RWPE2 (cell line): ENCODE results near the gene IL4R.
A peak's percentile ranks its signal among the peaks of the same experiment; 100 is the strongest.

Experiments
- ATAC-seq: fragments of 200-7000 bp; cut with Tn5 transposase; 3 replicates; pipeline ENCODE4 v1.9.1; 2021; ENCODE audit warnings: low read depth
- DNase-seq: peaks from one replicate; pipeline ENCODE4 v3.0.0-alpha.2; 2020; ENCODE audit warnings: low spot score
- H3K27ac ChIP-seq: fragments of 450-650 bp; 2 replicates; pipeline ENCODE4 v1.5.1; 2017; ENCODE audit warnings: mild to moderate bottlenecking; ENCODE audit not compliant: poor library complexity, severe bottlenecking
- H3K27me3 ChIP-seq: fragments of 250-450 bp; sonication (Bioruptor Pico); 2 replicates; pipeline ENCODE4 v1.5.1; 2021; ENCODE audit warnings: mild to moderate bottlenecking, moderate library complexity; ENCODE audit not compliant: insufficient read depth, poor library complexity, severe bottlenecking
- H3K36me3 ChIP-seq: fragments of 250-450 bp; sonication (Bioruptor Pico); 2 replicates; pipeline ENCODE4 v1.5.1; 2020; ENCODE audit warnings: low read depth, mild to moderate bottlenecking, moderate library complexity
- H3K4me1 ChIP-seq: fragments of 250-450 bp; sonication (Bioruptor Pico); 2 replicates; pipeline ENCODE4 v1.5.1; 2021; ENCODE audit warnings: mild to moderate bottlenecking, moderate library complexity; ENCODE audit not compliant: insufficient read depth, poor library complexity, severe bottlenecking
- H3K4me3 ChIP-seq: fragments of 250-450 bp; sonication (Bioruptor Pico); 2 replicates; pipeline ENCODE4 v1.5.1; 2021; ENCODE audit warnings: mild to moderate bottlenecking, moderate library complexity; ENCODE audit not compliant: severe bottlenecking
- H3K9me3 ChIP-seq: fragments of 250-450 bp; sonication (Bioruptor Pico); 2 replicates; pipeline ENCODE4 v1.5.1; 2021; ENCODE audit warnings: mild to moderate bottlenecking, moderate library complexity; ENCODE audit not compliant: severe bottlenecking
- TF ChIP-seq, protein P1 (sequence below): fragments of 450-650 bp; IDR thresholded peaks from one replicate; pipeline ENCODE4 v1.5.1; 2017; ENCODE audit warnings: mild to moderate bottlenecking, moderate library complexity; ENCODE audit not compliant: poor library complexity, severe bottlenecking

IL4R gene

DNA sequence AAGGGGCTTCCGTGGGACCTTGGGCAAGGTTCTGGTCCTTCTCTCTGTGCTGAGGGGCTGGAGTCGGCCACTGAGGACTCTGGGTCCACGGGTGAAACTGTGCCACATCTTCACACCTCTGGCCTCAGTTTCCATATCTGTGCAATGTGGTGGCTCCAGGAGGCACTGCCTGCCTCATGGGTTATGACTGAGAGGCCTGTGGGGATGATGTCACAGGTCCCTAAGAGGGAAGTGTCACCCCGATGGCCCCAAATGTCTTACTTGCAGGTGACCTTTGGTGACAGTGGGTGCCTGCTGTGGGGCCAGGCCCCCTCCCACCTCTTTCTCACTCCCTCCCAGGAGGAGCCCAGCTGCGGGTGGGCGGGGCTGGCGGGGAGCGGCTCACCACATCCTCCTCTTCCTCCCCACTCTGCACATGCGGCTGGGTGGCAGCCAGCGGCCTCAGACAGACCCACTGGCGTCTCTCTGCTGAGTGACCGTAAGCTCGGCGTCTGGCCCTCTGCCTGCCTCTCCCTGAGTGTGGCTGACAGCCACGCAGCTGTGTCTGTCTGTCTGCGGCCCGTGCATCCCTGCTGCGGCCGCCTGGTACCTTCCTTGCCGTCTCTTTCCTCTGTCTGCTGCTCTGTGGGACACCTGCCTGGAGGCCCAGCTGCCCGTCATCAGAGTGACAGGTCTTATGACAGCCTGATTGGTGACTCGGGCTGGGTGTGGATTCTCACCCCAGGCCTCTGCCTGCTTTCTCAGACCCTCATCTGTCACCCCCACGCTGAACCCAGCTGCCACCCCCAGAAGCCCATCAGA, 88.2 kb downstream of the IL4R start, which contains the start of gene IL21R:
Gene IL21R, plus strand, starts transcription at position 407 of the 801 bp plus-strand sequence. CDS start 27,898 bp downstream, outside the sequence.
- peak; percentile 62 for ATAC-seq
- no peaks in the 10 kb centered on the region for H3K4me1 ChIP-seq
- no peaks in the 10 kb centered on the region for H3K36me3 ChIP-seq
- H3K27me3 ChIP-seq = peaks cover 7% of the 10 kb centered on the region
- no peak within 1 kb of the TSS for H3K4me3 ChIP-seq
- no peak for DNase-seq
- H3K9me3 ChIP-seq = no peaks in the 10 kb centered on the region
- no peak within 1 kb of the TSS for H3K27ac ChIP-seq
- TF ChIP-seq, protein P1, sequence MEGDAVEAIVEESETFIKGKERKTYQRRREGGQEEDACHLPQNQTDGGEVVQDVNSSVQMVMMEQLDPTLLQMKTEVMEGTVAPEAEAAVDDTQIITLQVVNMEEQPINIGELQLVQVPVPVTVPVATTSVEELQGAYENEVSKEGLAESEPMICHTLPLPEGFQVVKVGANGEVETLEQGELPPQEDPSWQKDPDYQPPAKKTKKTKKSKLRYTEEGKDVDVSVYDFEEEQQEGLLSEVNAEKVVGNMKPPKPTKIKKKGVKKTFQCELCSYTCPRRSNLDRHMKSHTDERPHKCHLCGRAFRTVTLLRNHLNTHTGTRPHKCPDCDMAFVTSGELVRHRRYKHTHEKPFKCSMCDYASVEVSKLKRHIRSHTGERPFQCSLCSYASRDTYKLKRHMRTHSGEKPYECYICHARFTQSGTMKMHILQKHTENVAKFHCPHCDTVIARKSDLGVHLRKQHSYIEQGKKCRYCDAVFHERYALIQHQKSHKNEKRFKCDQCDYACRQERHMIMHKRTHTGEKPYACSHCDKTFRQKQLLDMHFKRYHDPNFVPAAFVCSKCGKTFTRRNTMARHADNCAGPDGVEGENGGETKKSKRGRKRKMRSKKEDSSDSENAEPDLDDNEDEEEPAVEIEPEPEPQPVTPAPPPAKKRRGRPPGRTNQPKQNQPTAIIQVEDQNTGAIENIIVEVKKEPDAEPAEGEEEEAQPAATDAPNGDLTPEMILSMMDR = no peak

DNA sequence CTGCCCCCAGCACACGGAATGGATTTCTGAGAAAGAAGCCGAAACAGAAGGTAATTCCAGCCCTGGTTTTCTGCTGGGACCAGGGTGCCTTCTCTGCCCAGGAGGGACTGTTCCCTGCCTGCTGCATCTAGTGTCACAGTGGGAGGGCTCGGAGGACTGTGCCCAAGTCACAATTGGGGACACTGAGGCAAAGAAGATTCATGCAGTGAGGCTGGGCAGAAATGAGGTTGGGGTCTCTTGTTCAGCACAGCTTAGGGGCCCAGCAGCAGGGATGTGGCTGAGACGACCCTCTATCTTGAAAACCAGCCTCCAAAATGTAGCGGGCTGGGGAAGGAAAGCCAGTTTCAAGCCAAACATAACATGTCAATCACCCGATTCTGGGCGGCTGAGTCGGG, 88.8 kb downstream of the IL4R start:
- TF ChIP-seq, protein P1 = no peak
- Histone ChIP-seq H3K27ac (no peak overlapping the region), H3K9me3 (no peaks in the 10 kb centered on the region), H3K36me3 (no peaks in the 10 kb centered on the region), H3K4me1 (no peaks in the 10 kb centered on the region), H3K4me3 (no peak overlapping the region), H3K27me3 (peaks cover 7% of the 10 kb centered on the region)
- ATAC-seq = no peak
- no peak for DNase-seq

DNA sequence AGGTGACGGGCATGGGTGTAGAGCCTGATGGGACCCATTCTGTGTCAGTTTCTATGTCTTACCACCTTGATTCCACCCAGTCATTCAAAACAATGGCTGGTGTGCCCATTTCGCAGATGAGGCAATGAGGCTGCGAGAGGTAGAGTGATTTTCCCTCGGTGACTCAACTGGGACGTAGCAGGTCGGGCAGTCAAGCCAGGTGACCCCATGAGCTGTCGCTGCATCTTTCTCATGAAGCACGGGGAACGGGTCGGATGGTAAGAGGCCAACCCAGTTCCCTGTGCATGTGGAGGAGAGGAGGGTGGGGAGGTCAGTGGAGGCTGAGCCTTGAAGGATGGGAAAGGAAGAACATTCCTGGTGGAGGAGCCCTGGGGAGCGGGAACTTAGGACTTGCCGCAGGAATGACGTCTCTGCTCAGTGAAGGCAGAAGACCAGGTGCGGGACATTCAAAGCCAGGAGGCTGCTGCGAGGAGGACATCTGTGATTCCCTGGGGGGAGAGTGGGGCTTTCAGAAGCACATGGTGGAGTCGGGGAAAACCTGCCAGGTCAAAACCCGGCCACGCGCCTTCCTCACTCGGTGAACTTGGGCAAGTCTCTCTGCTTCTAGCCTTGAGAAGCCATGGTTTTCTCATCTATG, 89.3 kb downstream of the IL4R start:
- ATAC-seq (no peak), DNase-seq (no peak)
- Histone ChIP-seq H3K27me3 (peaks cover 7% of the 10 kb centered on the region), H3K36me3 (no peaks in the 10 kb centered on the region), H3K4me3 (no peak overlapping the region), H3K4me1 (no peaks in the 10 kb centered on the region), H3K9me3 (no peaks in the 10 kb centered on the region), H3K27ac (no peak overlapping the region)
- TF ChIP-seq, protein P1 = no peak

DNA sequence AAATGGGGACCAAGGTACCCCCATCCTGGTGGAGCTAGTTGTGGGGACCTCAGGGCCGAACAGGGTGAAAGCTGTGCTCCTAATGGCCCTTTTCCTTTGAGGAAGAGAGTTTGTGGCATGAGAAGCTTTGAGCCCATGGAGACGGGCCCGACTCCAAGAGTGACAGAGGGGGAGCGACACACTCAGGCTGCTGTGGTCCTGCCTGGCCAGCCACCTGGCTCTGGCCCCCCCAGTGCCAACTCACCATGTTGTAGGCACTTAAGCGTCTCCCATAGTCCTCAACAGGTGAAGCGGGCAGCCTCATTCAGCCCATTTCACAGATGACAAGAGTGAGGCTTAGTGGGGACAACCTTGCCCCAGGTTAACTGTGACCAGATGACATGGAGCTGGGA, 89.8 kb downstream of the IL4R start:
- Histone ChIP-seq H3K9me3 (no peaks in the 10 kb centered on the region), H3K4me3 (no peak overlapping the region), H3K4me1 (no peaks in the 10 kb centered on the region), H3K27me3 (peaks cover 7% of the 10 kb centered on the region), H3K27ac (no peak overlapping the region), H3K36me3 (no peaks in the 10 kb centered on the region)
- ATAC-seq (no peak), DNase-seq (no peak)
- TF ChIP-seq, protein P1 = no peak
